Psoas muscle (tissue), 8 donors: ENCODE data around the gene DNA2. TPM values are rescaled to one million over a fixed set of nuclear protein-coding genes. Genes with fewer than 3 reads are reported as not detected.
"Not testable (repeated sequence)": the region's sequence is repeated elsewhere in the genome, so short reads cannot be mapped to it uniquely, and the experiment has no call there.

Experiments
- ATAC-seq, 4 donors: fragments of 200-7000 bp; cut with Tn5 transposase; one replicate each; pipeline ENCODE4 v1.9.1; 2020; ENCODE audit warnings: moderate library complexity in 3 of 4, mild to moderate bottlenecking in 2 of 4
- DNase-seq, 2 donors: peaks; one replicate each; pipeline ENCODE4 v3.0.0-alpha.2; 2020
- H3K27ac ChIP-seq: fragments of 200-600 bp; one replicate; pipeline ENCODE4 v1.8.0; 2022
- H3K27me3 ChIP-seq, 3 donors: fragments of 200-600 bp in 1 of 3; one replicate each; pipeline versions ENCODE4 v1.6.1 to v1.8.0; 2013 to 2022; ENCODE audit warnings: low read length in 2 of 3, mild to moderate bottlenecking in 2 of 3, moderate library complexity in 1 of 3; ENCODE audit not compliant: insufficient read depth in 3 of 3
- H3K36me3 ChIP-seq, 2 donors: fragments of 200-600 bp in 1 of 2; one replicate each; pipeline versions ENCODE4 v1.6.1 to v1.8.0; 2013 to 2022; ENCODE audit warnings: low read depth in 1 of 2, mild to moderate bottlenecking in 1 of 2, moderate library complexity in 1 of 2; ENCODE audit not compliant: insufficient read depth in 1 of 2
- H3K4me1 ChIP-seq: fragments of 200-600 bp; one replicate; pipeline ENCODE4 v1.8.0; 2022
- H3K4me3 ChIP-seq: fragments of 200-600 bp; one replicate; pipeline ENCODE4 v1.8.0; 2022; ENCODE audit warnings: mild to moderate bottlenecking
- H3K9me3 ChIP-seq: fragments of 200-600 bp; one replicate; pipeline ENCODE4 v1.8.0; 2022
- CTCF ChIP-seq: fragments of 200-600 bp; IDR thresholded peaks from one replicate; pipeline ENCODE4 v1.8.0; 2022; ENCODE audit warnings: antibody characterized with exemption
- WGBS, 3 donors: extraction: QIAGEN DNeasy Blood & Tissue Kit; methylation state at CpG; one replicate each; pipeline versions ENCODE4 v1.1.6 to v1.1.7; 2013; 5-methylcytosine and 5-hydroxymethylcytosine counted together
- intact Hi-C, 2 donors: fragments of 100-400 bp; cut with DNase I; formaldehyde crosslinking; loops; one replicate each; pipeline versions ENCODE4 v1.11.0 to v1.14.2; 2022
- polyA plus RNA-seq, 3 donors: library from polyadenylated mRNA; stranded (reverse); fragments of 200-250 nt; gene quantifications; one replicate each; pipeline ENCODE4 v1.2.3, GENCODE V29; 2013
- total RNA-seq, 4 donors: library from RNA; stranded (reverse); fragmentation: NEBNext Ultra II Directional in 2 of 4; extraction: Animal tissue kit (Norgen Biotek cat#: 25700) in 2 of 4; gene quantifications; one replicate each; pipeline versions ENCODE4 v1.2.1 to v1.2.4, GENCODE V29; 2021 to 2023
- donor health status: healthy with polysubstance abuse.
- donor health status: DM: no; HTN: no; CAD: no; lungs with moderate emphysema.
- donor health status: Bipolar disorder and iron deficiency.
- donor health status: healthy.
- donor health status: DM: yes; HTN: yes; CAD: no.
- donor health status: DM: no; HTN: no; CAD: no.
- donor health status: DM: no; HTN: no; CAD: no.
- donor health status: DM: yes; HTN: yes; CAD: no.

DNA2 gene
- total and polyA plus RNA-seq, 7 donors = 0.56 to 3.8 (median 1.7) TPM

DNA sequence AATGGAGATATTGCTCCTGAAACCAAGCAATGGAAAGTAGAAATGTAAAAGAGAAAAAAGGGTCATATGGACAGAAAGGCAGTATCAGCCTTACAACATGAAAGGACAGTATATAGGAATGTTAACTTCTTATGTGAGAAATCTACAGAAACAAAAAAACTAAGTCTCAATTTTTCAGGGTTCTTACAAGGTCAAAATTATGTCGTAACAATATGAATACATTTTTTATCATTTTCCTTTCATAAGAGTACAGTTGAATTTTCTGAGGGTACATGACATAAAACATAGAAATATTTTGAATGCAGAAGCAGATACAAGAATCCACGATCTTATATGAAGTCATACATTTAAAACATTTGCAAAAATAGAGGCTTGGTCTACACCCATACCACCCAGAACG is 10.7 kb downstream of the DNA2 start:
- DNase-seq (no peak), ATAC-seq (no peak)
- H3K36me3 ChIP-seq = peaks cover 0 to 53% of the 10 kb centered on the region in 2 donors
- no peaks in the 10 kb centered on the region for H3K27me3 ChIP-seq
- 96 to 97% (median 96%) methylated on average over 3 of the region's 3 CpGs for WGBS, 3 donors
- intact Hi-C loops = no loop called here
- H3K4me1 ChIP-seq = no peaks in the 10 kb centered on the region
- TF ChIP-seq CTCF = no peak
- H3K4me3 ChIP-seq = no peak overlapping the region
- H3K9me3 ChIP-seq = no peaks in the 10 kb centered on the region
- H3K27ac ChIP-seq = no peak overlapping the region

DNA sequence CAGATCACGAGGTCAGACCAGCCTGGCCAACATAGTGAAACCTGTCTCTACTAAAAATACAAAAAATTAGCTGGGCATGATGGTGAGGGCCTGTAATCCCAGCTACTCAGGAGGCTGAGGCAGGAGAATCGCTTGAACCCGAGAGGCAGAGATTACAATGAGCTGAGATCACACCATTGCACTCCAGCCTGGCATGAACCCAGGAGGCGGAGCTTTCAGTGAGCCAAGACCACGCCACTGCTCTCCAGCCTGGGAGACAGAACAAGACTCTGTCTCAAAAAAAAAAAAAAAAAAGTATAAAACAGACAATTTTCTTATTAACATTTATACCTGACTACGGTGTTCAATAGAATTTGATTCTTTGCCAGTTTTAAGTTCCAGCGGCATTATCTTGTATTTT is 22.1 kb downstream of the DNA2 start:
- WGBS, 3 donors = 58 to 72% (median 61%) methylated on average over 7 of the region's 7 CpGs
- not testable (repeated sequence) for H3K4me1 ChIP-seq
- peak; percentile 27 to 55 for DNase-seq

GRCh38 chr10:68446179-68446578 is 25.6 kb downstream of the DNA2 start:
- H3K4me3 ChIP-seq = no peak overlapping the region
- H3K27me3 ChIP-seq = no peaks in the 10 kb centered on the region
- H3K27ac ChIP-seq = no peak overlapping the region
- H3K4me1 ChIP-seq = no peaks in the 10 kb centered on the region
- intact Hi-C loops = no loop called here
- TF ChIP-seq CTCF = no peak
- ATAC-seq = no peak
- WGBS, 3 donors = 77 to 87% (median 83%) methylated on average over 1 of the region's 1 CpG
- no peak for DNase-seq
- no peaks in the 10 kb centered on the region for H3K36me3 ChIP-seq
- no peaks in the 10 kb centered on the region for H3K9me3 ChIP-seq

More for the DNA sequence above, 22.1 kb downstream of the DNA2 start:
- H3K4me3 ChIP-seq, H3K9me3 ChIP-seq, H3K27ac ChIP-seq, intact Hi-C loops, ATAC-seq, H3K27me3 ChIP-seq: not testable (repeated sequence)
- H3K36me3 ChIP-seq = peaks cover 0 to 12% of the 10 kb centered on the region in 2 donors

- Histone ChIP-seq H3K4me3 (no peak overlapping the region), H3K27me3 (no peaks in the 10 kb centered on the region), H3K27ac (no peak overlapping the region), H3K9me3 (no peaks in the 10 kb centered on the region), H3K4me1 (no peaks in the 10 kb centered on the region), H3K36me3 (no peaks in the 10 kb centered on the region)
- ATAC-seq = no peak
- 95 to 96% (median 95%) methylated on average over 2 of the region's 2 CpGs for WGBS, 3 donors
- intact Hi-C loops = no loop called here
- no peak for TF ChIP-seq CTCF
- DNase-seq = no peak
These were observed 28.8 kb downstream of the DNA2 start for GRCh38 chr10:68442971-68443370.

- no peak for DNase-seq
- intact Hi-C loops = no loop called here
- H3K36me3 ChIP-seq = peaks cover 0 to 7% of the 10 kb centered on the region in 2 donors
- no peaks in the 10 kb centered on the region for H3K27me3 ChIP-seq
- TF ChIP-seq CTCF = no peak
- ATAC-seq = no peak
- WGBS, 3 donors = 96 to 98% (median 96%) methylated on average over 3 of the region's 3 CpGs
- H3K4me3 ChIP-seq = no peak overlapping the region
- no peaks in the 10 kb centered on the region for H3K4me1 ChIP-seq
- H3K27ac ChIP-seq = no peak overlapping the region
- no peaks in the 10 kb centered on the region for H3K9me3 ChIP-seq
These were observed 30.9 kb downstream of the DNA2 start for GRCh38 chr10:68440898-68441297.
